Type B pancreatic cell (in vitro differentiated cells): ENCODE measurements around the gene PPOX. TPM values are rescaled to one million over a fixed set of nuclear protein-coding genes. Genes with fewer than 3 reads are reported as not detected.

Source experiments
- DNase-seq: peaks from one replicate; pipeline ENCODE4 v3.0.0; 2021; ENCODE audit warnings: mixed read lengths; ENCODE audit not compliant: unreplicated experiment; ENCODE audit errors: extremely low spot score
- H3K27ac Mint-ChIP-seq: 2 replicates; pipeline ENCODE4 v1.8.0; 2021; ENCODE audit warnings: mild to moderate bottlenecking, mixed read lengths
- H3K27me3 Mint-ChIP-seq: 2 replicates; pipeline ENCODE4 v1.8.0; 2021; ENCODE audit warnings: mixed read lengths
- H3K36me3 Mint-ChIP-seq: 2 replicates; pipeline ENCODE4 v1.8.0; 2021; ENCODE audit warnings: mixed read lengths
- H3K4me1 Mint-ChIP-seq: one replicate; pipeline ENCODE4 v1.8.0; 2021; ENCODE audit warnings: mixed read lengths; ENCODE audit not compliant: unreplicated experiment
- H3K4me3 Mint-ChIP-seq: 2 replicates; pipeline ENCODE4 v1.8.0; 2021; ENCODE audit warnings: mild to moderate bottlenecking, mixed read lengths
- H3K9me3 Mint-ChIP-seq: 2 replicates; pipeline ENCODE4 v1.8.0; 2021; ENCODE audit warnings: mixed read lengths
- total RNA-seq: library from RNA; stranded (reverse); gene quantifications from 2 replicates; pipeline ENCODE4 v1.2.1, GENCODE V29; 2021; ENCODE audit warnings: low replicate concordance
- TF ChIP-seq, protein P1 (sequence below): fragments of 200-600 bp; sonication (generic); conservative IDR thresholded peaks from 2 replicates; pipeline ENCODE4 v1.5.0; 2021; ENCODE audit warnings: antibody characterized with exemption, mild to moderate bottlenecking

The PPOX gene
- total RNA-seq, 1 donor from 2014 or later: 43.6 TPM

DNA sequence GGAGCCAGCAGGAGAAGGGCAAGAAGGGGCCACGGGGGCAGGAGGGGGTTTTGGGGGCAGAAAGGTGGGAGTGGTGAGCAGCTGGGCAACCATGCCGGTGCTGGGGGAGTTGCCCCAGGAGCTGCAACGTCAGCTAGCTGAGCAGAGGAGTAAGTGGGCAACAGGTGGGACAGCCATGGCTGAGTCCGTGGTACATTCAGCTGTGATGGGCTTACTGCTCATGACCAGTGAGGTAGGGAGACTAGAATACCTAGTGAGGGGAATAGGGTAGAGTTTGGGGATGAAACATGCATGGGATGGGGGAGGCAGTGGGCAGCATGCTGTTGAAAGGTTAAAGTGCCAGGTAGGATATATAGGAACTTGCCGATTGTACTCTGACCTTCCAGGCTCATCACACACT is 4.6 kb upstream of the PPOX start:
- Mint-ChIP-seq H3K4me3 (peak overlapping the region; percentile 51), H3K9me3 (no peaks in the 10 kb centered on the region), H3K4me1 (peaks cover 34% of the 10 kb centered on the region), H3K27me3 (no peaks in the 10 kb centered on the region), H3K36me3 (peaks cover 13% of the 10 kb centered on the region), H3K27ac (no peak overlapping the region)
- TF ChIP-seq, protein P1, sequence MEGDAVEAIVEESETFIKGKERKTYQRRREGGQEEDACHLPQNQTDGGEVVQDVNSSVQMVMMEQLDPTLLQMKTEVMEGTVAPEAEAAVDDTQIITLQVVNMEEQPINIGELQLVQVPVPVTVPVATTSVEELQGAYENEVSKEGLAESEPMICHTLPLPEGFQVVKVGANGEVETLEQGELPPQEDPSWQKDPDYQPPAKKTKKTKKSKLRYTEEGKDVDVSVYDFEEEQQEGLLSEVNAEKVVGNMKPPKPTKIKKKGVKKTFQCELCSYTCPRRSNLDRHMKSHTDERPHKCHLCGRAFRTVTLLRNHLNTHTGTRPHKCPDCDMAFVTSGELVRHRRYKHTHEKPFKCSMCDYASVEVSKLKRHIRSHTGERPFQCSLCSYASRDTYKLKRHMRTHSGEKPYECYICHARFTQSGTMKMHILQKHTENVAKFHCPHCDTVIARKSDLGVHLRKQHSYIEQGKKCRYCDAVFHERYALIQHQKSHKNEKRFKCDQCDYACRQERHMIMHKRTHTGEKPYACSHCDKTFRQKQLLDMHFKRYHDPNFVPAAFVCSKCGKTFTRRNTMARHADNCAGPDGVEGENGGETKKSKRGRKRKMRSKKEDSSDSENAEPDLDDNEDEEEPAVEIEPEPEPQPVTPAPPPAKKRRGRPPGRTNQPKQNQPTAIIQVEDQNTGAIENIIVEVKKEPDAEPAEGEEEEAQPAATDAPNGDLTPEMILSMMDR: no peak
- DNase-seq: no peak

- peak overlapping the region; percentile 51 for H3K4me3 Mint-ChIP-seq
- H3K27ac Mint-ChIP-seq: no peak overlapping the region
- H3K36me3 Mint-ChIP-seq: peaks cover 13% of the 10 kb centered on the region
Observed at GRCh38 chr1:161162052-161162451, 4.2 kb upstream of the PPOX start.

DNA sequence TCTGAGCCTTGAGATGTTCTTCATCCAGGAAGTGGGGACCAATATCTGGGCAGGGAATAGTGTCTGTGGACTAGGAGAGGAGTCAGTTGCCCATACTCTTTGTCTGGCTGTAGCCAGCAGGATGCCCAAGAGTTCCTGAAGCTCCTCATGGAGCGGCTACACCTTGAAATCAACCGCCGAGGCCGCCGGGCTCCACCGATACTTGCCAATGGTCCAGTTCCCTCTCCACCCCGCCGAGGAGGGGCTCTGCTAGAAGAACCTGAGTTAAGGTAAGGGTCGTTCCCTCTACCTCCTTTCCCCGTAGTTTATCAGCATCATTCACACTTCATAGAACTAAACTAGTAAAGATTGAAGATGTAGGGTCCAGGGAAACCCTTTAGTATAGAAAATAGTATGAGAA is 3.4 kb upstream of the PPOX start:
- H3K27ac Mint-ChIP-seq: peak overlapping the region; percentile 68
- H3K27me3 Mint-ChIP-seq: no peaks in the 10 kb centered on the region
- DNase-seq: no peak
- peaks cover 13% of the 10 kb centered on the region for H3K36me3 Mint-ChIP-seq
- TF ChIP-seq, protein P1: no peak
- H3K9me3 Mint-ChIP-seq: no peaks in the 10 kb centered on the region
- H3K4me3 Mint-ChIP-seq: peak overlapping the region; percentile 22
- peaks cover 34% of the 10 kb centered on the region for H3K4me1 Mint-ChIP-seq

More at GRCh38 chr1:161162052-161162451, 4.2 kb upstream of the PPOX start:
- Mint-ChIP-seq H3K27me3 (no peaks in the 10 kb centered on the region), H3K4me1 (peaks cover 34% of the 10 kb centered on the region), H3K9me3 (no peaks in the 10 kb centered on the region)
- DNase-seq: no peak
- TF ChIP-seq, protein P1: no peak

DNA sequence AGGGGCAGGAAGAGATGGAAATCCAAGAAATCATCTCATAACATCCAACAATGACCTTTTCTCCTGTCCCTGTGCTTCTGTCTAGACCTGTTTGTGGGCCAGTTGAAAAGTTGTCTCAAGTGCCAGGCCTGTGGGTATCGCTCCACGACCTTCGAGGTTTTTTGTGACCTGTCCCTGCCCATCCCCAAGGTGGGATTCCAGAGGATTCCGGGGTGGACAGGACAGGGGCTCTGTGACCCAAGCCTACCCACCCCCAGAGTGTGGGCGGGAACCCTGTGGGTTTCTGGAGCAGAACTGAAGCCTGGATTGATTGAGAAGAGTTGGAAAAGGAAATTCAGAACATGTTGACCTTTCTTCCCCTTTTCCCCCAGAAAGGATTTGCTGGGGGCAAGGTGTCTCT is 2.4 kb upstream of the PPOX start:
- peak overlapping the region; percentile 33 for H3K4me3 Mint-ChIP-seq
- H3K4me1 Mint-ChIP-seq: peaks cover 32% of the 10 kb centered on the region
- no peaks in the 10 kb centered on the region for H3K9me3 Mint-ChIP-seq
- H3K36me3 Mint-ChIP-seq: peaks cover 13% of the 10 kb centered on the region
- peak overlapping the region; percentile 68 for H3K27ac Mint-ChIP-seq
- DNase-seq: no peak
- TF ChIP-seq, protein P1: no peak
- H3K27me3 Mint-ChIP-seq: no peaks in the 10 kb centered on the region

GRCh38 chr1:161164901-161165610 is 1.2 kb upstream of the PPOX start:
- Mint-ChIP-seq H3K27me3 (no peaks in the 10 kb centered on the region), H3K4me1 (peaks cover 24% of the 10 kb centered on the region), H3K27ac (peak overlapping the region; percentile 99), H3K4me3 (peak overlapping the region; percentile 68), H3K36me3 (peaks cover 13% of the 10 kb centered on the region), H3K9me3 (no peaks in the 10 kb centered on the region)
- no peak for DNase-seq
- TF ChIP-seq, protein P1: no peak
